Myocyte (in vitro differentiated cells): ENCODE measurements around the gene SNRPD2. TPM values are rescaled to one million over a fixed set of nuclear protein-coding genes. Genes with fewer than 3 reads are reported as not detected.
A peak's percentile ranks its signal among the peaks of the same experiment; 100 is the strongest.

ENCODE experiments used
- DNase-seq: peaks from one replicate; pipeline ENCODE4 v3.0.0-alpha.2; 2012; ENCODE audit warnings: low read depth
- total RNA-seq: library from RNA; depleted of rRNA; stranded (reverse); fragments of >200 nt; gene quantifications from 2 replicates; pipeline ENCODE4 v1.2.3, GENCODE V29; 2014

Gene SNRPD2
- total RNA-seq, 1 donor from 2014 or later = 132 TPM

DNA sequence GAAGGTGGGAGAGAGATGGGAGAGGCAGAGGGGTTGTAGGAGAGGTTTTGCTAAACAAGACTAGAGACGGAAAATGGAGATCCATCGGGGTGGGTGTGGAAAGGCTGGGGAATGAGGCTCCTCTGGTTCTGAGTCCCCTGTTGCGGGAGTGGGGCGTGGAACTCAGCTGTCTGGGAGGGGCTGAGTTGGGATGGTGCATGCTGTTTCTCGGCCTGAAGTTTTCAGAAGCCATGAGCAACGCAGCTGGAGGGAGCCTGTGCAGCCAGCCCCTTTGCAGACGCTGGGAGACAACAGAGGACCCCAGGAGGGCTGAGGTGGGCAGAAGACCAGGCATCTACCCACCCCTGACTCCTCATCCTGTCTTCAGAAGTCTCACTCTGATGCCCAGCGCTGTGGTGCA, 31.1 kb downstream of the SNRPD2 start:
- DNase-seq = no peak

DNA sequence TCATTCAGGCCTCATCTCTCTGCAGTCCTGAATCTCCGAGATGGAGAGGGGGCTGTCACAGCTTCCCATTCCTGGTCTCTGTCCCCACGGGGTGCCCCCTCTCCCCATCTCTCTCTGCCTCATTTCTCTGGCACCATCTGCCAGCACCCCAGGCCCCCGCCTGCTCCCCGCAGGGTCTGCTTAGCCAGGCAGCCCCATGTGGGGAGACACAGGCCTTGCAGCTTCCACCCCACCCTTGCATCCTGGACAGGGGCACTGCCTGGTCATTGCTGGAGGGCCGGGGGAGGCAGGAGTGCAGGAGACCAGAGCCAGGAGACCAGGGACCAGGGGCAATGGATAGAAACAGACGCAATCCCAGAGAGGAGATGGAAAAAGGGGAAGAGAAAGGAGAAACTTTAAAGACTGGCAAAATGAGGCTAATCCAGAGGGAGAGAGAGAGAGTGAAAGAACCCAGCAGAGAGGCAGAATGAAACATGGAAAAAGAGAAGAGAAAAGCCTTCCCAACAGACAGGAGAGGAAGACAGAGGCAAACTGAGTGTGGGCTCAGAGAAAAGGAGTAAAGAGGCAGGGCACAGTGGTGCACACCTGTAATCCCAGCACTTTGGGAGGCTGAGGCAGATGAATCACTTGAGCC, 32.5 kb downstream of the SNRPD2 start:
- DNase-seq = no peak

DNA sequence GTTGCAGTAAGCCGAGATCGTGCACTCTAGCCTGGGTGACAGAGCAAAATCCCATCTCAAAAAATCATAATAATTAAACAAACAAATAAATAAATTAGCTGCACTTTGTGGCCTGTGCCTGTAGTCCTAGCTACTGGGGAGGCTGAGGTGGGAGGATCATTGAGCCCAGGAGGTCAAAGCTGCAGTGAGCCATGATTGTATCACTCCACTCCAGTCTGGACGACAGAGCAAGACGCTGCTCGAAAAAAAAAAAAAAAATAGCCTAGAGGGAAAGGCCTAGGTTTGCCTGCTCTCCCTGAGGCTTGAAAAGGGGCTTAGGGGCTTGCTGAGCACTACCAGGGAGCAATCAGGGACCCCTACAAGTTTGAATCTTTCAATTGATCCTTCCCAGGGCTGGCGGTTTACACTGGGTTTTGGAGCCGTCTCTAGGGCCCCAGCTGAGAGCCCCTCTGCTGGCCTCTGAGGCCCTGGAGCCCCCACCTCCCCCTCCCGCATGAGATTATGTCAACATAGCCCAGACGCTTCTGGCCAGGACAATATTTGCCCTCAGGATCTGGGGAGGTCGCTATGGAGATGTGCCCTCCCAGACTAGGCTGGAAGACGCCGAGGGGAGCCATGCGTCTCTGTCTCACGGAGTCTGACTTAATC, 34.1 kb downstream of the SNRPD2 start:
- no peak for DNase-seq

DNA sequence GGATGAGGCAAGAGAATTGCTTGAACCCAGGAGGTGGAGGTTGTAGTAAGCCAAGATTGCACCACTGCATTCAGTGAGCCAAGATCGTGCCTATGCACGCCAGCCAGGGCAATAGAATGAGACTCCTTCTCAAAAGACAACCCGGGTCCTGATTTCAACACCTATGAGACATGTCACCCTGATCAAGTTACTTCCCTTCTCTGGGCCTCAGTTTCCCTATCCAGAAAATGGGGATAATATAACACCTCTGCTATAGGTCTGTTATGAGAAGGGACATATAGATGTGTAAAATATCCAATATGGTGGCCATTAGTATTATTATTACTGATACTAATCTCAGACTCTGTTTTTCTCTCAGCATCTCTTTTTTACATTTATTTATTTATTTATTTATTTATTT, 36.7 kb downstream of the SNRPD2 start:
- DNase-seq = no peak

DNA sequence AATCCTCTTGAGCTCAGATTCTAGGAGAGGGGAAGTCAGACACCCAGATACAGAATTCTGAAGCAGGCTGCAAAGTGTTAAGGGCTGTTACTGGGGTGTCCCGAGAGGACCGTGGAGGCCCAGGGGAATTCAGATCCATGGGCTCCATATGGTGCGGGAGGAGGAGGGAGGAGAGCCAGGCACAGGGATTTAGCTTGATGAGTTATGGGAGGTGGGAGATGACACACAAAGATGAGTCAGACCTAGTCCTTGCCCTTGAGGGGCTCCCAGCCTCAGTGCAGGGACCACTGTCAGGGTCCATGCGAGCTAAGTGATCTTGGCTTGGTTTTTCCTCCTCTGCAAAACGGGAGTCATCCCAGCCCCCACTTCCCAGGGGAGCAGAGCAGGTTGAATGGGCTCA, 38.1 kb downstream of the SNRPD2 start:
- DNase-seq = no peak

DNA sequence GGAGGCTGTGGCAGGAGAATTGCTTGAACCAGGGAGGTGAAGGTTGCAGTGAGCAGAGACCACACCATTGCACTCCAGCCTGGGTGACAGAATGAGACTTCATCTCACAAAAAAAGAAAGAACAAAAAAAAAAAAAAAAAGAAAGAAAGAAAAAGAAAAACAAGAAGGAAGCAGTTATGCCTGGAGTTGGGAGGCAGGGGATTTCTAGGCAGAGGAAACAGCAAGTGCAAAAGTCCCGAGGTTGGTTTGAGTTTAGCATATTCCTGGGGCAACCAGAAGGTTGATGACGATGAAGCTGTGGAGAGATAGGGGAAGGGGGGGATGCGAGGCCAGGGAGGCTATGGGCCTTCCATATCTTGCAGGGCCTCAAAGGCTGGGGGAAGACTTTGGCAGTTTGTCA, 41.0 kb downstream of the SNRPD2 start:
- DNase-seq = no peak

DNA sequence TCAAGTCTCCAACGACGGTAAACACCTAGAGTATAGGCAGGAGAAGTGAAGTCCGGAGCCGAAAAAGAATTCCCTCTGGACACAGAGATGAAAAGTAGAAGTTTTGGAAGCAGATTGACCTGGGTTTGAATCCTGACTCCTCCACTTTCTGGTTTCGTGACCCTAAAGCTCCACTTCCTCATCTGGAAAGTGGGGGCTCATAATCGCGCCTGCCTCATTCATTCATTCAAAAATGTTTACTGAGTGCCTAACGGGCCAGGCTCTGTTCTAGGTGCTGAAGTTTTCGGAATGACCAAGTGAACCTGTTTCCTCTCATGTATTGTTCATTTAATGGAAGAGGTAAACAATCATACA, 45.4 kb downstream of the SNRPD2 start:
- no peak for DNase-seq

DNA sequence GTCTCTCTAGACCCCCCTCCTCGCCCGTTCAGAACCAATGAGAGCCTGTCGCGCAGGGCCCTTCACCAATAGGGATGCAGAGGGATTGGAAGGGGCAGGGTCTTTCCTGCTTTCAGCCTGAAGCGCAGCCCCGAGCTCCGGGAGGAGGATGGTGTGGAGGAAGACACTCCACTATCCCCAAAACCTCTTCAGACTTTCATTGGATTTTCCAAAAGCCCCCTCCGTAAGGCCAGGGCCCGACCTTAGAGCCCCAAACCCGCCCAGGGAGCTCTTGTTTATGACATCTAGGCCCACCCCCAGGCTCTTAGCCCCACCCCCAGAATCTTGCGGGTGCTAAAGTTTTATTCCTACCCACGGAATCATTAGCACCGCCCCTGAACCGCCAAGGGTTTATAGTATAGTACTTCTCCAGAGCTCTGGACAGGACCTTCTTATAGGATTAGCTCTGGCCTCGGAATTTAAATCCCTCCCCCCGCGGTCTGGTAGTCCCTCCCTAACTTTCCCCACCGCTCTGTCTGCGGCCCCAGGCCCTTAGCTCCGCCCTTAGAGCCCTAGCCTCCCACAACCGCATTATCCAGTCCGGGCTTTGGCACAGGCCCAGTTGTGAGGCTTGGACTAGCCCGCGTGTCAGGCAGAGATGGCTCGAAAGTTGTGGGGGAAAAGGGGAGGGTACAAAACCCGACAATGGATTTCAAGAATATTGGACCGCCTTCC, 46.0 kb downstream of the SNRPD2 start:
- DNase-seq = peak; percentile 89

DNA sequence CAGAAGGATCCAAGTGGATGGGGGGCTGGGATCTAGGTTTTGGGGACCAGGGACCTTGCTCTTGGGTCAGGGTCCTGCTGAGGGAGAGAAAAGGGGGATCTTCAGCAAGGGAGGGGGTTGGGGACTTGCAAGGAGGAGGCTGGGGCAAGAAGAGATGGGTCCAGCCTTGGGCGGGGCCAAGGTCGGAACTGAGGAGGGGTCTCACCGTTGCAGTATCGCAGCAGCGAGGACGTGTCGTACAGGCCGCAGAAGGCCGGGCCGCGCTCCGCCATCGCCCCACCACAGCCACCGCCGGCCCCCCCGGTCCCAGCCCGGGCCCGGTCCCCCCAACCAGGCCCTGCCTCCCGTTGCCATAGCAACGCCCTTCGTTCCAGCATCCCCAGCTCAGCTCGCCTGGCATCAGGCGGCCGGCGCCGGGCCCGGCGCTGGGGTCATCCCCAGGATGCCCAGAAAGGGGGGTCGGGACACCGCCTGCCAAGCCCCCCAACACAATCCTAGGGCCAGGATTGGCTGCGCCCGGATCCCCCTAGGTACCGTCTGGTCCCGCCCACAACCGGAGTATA, 46.6 kb downstream of the SNRPD2 start:
- DNase-seq = no peak

DNA sequence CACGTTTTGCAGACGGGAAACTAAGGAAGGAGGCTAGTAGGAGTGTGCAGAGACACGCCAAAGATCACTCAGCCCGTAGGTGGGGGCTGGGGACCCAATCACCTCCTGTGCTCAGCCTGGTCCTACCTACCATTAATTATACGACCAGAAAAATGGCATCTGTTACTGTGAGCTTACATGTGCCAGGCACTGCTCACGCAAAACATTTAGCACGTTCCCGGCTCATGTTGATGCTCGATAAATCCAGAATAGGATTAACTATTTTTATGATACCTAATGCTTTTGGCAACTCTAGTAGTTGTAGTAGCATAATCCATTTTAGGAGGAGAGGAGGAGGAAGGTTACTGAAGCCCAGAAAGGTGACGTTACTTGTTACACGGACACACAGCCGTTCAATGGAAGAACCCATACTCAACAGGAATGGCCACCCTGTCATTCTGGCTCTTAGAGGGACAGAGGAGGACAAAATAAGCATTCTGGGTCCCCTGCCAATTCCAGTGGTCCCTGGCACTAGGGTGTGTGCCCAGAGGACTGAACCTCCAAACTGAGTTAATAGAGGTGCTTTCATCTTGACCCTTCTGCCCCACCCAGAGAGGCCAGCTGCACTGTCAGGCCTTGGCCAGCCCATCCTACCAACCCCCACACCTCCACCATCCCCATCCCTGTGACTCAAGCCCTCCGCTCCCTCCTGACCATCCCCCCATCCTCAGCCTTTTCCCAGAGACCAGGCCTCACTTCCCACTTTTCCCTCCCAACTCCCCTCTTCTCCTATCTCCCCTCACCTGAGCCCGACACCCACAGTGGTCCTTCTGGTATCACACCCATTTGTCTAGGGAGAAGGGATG, 47.6 kb downstream of the SNRPD2 start:
- DNase-seq = no peak

DNA sequence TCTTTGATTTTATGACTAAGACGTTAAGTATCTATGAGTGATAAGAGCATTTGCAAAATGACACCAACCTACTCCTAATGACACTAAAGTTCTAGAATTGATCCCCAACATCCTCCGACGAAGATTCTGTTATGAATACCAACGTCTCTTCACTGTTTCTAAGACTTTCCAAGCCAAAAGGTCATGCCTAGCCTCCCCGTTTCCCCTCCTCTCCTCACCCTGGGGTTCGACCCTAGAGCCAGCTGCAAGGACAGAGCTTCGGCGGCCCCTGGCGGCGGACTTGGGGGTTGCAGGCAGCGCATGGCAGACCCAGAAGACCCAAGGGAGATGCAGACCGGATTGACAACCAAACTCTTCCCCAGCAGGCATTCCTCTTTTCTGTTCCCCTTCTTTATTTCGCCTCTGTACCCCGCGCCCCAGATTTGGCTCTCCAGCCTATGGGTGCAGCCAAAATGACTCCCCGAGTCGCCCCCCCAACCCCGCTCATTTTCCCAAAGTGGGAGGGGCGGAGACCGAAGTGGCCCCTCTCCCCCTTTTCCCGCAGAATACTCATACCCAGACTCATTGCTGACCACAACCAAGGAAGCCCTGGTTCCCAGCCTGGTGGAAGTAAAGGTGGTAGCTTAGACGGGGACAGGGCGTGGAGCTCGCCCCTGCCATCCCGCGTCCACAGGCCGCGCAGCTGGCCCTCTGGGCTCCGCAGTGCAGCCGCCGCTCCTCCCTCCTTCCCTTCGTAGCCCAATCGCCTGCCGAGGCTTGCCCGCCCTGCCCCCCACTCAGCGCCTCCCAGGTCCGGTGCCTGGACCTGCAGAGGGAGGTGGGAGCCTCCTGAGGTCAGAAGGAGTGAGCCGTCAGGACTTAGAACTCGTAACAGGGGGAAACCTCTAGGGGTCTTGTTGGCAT, 48.5 kb downstream of the SNRPD2 start:
- peak; percentile 83 for DNase-seq

DNA sequence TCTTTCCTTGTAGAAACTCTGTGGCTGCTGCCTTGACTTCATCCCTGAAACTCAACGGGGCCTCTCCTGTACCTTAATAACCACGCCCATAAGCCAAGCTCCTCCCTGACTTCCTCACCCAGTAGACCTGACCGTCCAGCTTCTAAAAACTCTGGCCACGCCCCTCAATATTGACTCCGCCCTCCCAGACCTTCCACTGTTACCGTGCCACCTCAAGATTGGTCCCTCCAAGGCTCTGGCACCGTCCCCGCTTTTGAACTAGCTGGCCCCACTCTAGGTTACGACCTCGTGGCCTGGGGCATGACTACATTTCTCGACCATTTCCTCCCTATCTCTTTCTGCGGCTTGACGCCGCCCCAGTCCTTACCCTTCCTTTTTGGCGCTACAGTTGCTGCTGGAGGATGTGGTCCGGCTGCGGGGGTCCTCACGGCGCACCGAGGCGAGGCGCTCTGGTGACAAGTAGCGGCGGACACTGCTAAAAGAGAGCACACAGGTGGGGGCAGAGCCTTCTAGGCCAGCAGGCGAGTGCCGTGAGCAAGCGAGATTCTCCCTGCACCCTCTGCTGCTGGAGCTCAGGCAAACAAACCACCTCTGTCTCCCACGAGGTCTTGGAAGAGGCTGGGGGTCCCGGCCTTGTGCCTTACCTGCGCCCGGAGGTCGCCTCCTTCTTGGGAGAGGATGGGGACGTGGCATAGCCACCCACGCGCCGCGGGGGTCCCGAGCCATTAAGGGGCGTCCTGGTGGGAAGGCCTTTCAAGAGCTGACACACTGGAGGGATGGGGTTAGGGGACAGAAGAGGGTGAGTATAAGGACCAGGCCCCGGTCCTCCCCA, 50.3 kb downstream of the SNRPD2 start:
- DNase-seq = peak; percentile 44

DNA sequence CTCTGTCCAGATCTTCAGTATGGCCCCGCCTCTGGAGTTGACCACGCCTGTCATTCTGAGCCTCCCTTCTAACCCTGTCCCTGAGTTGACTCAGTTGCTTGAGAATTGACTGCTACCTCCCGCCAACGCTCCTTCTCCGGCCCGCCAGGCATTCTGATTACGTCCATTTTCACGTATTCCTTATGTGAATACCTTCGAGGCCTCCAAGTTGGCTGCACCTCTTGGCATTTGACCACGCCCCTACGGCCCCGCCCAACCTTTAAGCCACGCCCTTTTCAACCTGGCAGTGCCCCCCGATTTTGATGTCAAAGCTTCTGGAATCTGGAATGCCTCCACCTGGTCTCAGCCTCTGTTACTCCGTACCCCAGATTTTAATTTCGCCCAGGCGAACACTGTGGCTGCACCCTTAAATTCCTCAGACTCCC, 50.9 kb downstream of the SNRPD2 start:
- no peak for DNase-seq

DNA sequence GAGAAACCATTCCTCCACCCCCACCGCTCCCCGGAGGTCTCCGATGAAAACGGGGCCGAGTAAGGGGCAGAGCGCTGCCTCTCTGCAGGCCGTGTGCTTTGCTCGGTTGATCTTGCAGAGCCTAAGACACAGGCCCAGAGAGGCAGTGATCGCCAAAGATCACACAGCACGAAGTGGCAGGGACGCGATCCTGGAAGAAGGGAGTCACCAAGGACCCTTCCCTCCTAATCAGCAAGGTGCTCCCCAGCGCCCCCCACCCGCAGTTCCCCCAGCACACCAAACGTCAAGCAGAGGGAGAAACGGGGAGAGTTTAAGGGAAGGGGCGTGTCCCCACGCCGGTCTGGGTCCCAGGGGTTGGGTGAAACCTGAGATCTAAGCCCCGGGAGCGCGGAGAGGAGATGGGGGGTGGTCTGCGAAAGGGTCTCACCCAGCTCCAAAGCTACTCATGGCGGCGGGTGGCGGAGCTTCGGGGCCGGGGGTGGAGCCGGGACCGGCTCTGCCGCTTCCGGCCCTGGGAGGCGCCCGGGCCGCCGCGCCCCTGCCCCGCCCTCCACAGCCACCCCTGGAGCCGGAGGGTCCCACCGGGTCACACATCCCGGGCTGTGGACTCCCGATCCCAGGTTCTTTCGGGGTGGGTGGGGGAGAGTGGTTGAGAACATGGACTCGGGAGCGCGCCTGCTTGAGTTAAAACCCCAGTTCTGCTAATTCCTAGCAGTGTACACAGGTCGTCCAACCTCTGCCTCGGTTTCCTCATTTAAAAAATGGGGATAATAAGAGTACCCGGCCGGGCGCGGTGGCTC, 52.6 kb downstream of the SNRPD2 start, which contains the start of gene EML2:
EML2 (minus strand) TSS at position 468 of the 800 bp plus-strand sequence; CDS start at position 447, 21 bp downstream.
- DNase-seq = peak; percentile 52

DNA sequence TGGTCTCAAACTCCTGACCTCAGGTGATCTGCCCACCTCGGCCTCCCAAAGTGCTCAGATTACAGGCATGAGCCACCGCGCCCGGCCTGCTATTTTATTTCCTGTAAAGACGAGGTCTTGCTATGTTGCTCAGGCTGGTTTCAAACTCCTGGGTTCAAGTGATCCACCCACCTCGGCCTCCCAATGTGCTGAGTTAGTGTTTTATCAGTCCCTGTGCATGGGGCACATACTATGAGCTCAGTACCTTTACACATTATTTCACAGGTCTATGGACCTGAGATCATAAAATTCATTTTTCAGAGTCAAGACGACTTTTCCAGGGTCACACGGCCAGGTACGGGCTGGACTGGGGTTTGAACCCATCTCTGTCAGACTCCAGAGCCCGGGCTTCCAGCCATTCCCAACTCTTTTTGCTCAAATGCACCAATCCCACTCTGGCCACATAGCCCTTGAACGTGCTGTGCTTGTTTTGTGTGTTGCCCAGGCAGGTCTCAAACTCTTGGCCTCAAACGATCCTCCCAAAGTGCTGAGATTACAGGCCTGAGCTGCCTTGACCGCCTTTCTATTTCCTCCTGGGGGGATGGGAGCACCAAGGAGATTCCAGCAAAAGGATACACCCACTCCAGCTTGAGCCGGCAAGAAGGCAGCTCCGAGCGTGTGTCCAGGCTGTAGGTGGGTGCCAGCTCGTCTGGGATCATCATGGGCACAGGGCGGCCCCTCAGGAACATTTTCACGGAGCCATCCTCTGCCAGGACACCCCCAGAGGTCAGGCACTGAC, 53.7 kb downstream of the SNRPD2 start:
- peak; percentile 49 for DNase-seq
